G401 (cell line): ENCODE data around the gene DESI2. TPM values are rescaled to one million over a fixed set of nuclear protein-coding genes. Genes with fewer than 3 reads are reported as not detected.
A peak's percentile ranks its signal among the peaks of the same experiment; 100 is the strongest.

Experiments used
- DNase-seq: peaks from one replicate; pipeline ENCODE4 v3.0.0-alpha.2; 2015; ENCODE audit warnings: low spot score
- in situ Hi-C: cut with HindIII; loops from 2 replicates; pipeline ENCODE4 v1.10.0; 2016; ENCODE audit warnings: low sequenced_read_pairs, mixed read lengths
- total RNA-seq: library from RNA; depleted of rRNA; stranded (reverse); fragments of >200 nt; shearing (Covaris generic); gene quantifications from 2 replicates; pipeline ENCODE4 v1.2.3, GENCODE V29; 2014

The DESI2 gene
- total RNA-seq, 1 experiment from 2014 or later: 103 TPM

DNA sequence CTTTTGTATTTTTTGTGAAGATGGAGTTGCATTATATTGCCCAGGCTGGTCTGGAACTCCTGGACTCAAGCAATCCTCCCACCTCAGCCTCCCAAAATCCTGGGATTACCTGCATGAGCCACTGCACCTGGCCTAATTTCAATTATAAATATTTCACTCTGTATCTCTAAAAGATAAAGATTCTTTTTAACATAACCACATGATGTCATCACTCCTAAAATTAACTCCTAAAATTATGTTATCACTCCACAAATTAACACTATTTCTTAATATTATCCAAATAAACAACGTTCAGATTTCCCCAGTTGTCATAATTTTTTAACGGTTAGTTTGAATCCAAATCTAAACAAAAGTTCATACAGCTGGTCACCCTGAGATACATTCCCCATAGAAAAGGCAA, 43.0 kb downstream of the DESI2 start:
- in situ Hi-C loops: no loop called here
- no peak for DNase-seq

DNA sequence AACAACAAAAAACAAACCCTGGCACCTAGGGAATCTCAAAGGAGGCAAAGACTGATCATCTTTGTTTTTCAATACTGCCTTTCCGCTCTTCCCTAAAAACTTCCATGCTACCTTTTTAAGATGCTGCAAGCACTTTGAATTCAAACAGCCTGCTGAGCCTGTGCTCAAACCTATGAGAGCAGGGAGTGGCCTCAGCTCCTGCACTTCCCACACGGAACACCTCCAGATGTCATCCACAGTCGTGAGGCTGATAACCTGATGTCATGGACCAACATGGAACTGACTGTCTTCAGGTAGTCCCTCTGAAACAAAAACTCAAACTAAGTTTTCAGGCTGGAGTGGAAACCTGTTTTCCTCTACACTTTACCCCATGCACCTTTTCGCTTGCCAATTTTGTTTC, 46.8 kb downstream of the DESI2 start:
- no peak for DNase-seq
- in situ Hi-C loops: no loop called here

- in situ Hi-C loops: no loop called here
- DNase-seq: no peak
Observed at GRCh38 chr1:244700808-244701207, 47.9 kb downstream of the DESI2 start.

GRCh38 chr1:244702620-244703019, 49.7 kb downstream of the DESI2 start:
- DNase-seq: no peak
- in situ Hi-C loops: no loop called here

DNA sequence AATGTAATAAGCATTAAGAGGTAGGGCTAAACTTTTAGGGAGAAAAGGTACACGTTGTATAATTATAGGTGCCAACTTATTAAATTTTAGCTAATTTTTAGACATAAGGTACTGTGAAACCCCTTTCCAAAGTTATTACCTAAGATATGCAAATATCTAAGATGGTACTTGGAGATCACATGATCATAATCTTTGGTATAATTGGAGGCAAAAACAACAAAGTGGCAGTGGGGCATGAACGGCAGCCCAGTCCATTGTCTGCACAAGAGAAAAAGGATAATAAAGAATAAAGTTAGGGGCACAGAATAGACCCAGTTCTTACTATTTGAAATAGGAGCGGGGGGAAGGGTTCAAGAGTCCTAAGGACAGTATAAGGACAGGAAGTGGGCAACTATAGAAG, 51.2 kb downstream of the DESI2 start:
- DNase-seq: no peak
- in situ Hi-C loops: no loop called here

DNA sequence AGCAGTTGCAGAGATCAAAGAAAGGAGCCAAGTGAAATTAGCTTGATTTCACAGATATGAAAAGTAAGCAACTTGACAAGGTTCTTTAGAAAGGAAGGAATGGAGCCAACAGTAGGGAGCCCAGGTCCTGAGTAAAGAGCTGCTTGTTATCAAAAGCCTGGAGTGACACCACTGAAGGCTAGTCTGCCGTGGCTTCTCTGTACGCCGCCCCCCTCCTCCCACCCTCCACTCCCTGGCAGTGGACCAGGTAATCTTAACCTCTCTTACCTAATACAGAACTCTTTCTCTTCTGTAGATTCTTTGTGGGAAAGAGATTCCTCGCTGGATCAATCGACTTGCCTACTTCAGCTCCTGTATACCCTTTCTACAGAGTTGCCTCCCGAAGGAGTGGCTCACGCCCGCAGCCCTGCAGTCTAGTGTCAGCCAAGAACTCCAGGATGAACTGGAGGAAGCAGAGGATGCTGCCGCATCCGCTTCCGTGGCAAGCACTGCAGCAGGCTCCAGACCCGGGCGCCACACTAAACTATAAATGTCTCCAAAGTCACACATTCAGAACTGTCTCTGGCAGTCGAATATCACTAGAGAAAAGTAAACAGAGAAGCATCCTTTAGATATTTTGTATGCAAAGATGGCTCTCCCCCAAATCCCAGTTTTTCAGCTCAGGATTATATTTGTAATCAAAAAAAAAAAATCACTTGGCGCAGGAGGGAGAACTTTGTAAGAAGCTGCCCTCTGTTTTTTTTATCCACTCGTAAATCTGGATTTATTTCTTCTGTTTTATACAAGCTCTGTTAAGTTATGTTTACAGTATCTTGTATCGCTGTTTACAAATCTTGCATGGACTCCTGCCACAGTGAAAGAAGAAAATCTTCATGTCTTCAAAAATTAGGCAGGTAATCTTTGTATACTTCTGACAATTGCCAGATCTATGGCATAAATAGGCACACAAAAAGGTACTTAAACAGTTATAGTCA, 52.6 kb downstream of the DESI2 start:
- DNase-seq: peak; percentile 48
- in situ Hi-C loops: no loop called here

- in situ Hi-C loops: no loop called here
- DNase-seq: no peak
Observed at GRCh38 chr1:244709076-244709475, 56.1 kb downstream of the DESI2 start.

- in situ Hi-C loops: no loop called here
- DNase-seq: no peak
Observed at GRCh38 chr1:244709476-244710368, 56.8 kb downstream of the DESI2 start.

GRCh38 chr1:244710474-244711062, 57.6 kb downstream of the DESI2 start:
- no peak for DNase-seq
- in situ Hi-C loops: no loop called here

DNA sequence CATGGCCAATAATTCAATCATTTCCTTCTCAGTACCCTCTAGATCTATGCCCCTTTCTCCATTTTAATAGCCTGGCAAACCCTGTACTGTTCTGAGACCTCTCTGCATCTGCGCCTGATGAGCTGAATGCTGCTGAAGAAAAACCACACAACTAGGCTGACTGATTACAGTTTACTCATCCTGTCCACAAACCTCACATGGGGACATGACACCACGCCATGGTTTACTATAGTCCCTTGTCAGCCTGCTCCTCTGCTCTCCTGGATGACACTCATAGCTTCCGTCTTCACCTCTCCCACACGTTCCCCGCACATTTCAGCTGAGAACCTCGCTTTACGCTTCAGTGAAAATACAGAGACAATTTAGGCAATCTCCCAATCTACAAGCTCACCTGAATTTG, 59.7 kb downstream of the DESI2 start:
- no peak for DNase-seq
- in situ Hi-C loops: no loop called here

GRCh38 chr1:244713332-244713731, 60.4 kb downstream of the DESI2 start:
- in situ Hi-C loops: no loop called here
- DNase-seq: no peak

DNA sequence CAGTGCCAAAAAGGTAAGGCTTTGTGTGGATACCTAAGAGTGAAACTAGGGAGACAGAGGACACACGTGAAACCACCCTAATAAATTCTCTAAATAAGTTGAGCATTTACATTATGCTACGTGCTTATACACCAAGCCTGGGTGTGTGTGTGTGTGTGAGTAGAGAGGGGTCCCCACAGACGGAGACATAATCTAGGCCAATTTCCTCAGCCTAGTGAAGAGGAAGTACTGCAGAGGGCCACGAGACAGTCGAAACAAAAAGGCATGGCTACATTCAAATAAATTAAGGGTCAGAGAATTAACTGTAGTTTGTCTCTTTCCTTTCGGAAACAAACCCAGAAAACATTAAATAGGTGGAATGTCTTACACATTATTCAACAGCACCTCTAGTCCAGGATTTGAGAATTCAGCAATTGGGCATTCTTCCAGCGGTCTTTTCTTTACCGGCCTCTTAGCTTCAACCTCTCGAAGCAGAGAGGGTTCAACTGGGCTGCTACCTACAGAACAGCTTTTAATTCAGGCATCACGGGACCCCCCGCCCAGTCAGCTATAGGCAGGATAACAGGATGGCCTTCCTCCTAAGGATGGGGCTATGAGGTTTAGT, 75.0 kb downstream of the DESI2 start:
- in situ Hi-C loops: no loop called here
- DNase-seq: no peak

GRCh38 chr1:244730153-244730933, 77.4 kb downstream of the DESI2 start:
- in situ Hi-C loops: no loop called here
- DNase-seq: peak; percentile 38

DNA sequence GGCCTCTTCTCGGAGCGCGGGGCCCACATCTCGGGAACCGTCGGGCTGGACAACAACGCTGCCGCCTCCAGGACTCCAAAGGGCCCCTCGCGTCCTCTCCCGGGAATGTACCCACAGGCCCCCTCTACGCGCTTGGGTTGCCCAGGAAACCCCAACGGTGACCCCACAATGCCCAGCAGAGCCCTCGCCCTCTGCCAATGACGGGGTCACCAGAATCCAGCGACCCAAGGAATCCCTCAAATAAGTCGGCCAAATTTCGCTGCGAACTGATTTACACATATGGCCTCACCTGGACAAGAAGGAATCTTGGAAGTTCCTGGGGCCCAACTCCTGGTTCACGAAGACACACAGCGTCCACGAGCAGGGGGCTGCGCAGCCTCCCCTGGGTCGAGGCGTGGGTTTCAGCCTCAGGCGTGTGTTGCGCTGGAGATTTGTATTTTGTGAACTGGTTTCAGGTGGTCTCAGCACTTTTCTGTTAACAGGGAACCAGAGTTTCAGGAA, 78.1 kb downstream of the DESI2 start:
- in situ Hi-C loops: no loop called here
- DNase-seq: no peak

DNA sequence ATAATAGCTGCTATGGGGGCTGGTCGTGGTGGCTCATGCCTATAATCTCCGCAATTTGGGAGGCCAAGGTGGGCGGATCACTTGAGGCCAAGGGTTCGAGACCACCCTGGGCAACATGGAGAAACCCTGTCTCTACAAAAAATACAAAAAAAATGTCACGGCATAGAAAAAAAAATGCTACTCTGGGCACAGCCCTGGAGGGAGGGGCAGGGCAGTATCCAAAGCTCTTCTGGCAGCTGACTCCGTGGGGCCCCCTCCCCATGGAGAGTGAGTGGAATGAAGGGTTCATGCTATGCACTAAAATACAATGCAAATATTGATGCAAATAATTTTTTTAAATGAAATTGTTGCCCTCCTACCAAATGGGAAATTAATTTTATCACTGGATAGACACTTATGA, 78.7 kb downstream of the DESI2 start:
- DNase-seq: no peak

DNA sequence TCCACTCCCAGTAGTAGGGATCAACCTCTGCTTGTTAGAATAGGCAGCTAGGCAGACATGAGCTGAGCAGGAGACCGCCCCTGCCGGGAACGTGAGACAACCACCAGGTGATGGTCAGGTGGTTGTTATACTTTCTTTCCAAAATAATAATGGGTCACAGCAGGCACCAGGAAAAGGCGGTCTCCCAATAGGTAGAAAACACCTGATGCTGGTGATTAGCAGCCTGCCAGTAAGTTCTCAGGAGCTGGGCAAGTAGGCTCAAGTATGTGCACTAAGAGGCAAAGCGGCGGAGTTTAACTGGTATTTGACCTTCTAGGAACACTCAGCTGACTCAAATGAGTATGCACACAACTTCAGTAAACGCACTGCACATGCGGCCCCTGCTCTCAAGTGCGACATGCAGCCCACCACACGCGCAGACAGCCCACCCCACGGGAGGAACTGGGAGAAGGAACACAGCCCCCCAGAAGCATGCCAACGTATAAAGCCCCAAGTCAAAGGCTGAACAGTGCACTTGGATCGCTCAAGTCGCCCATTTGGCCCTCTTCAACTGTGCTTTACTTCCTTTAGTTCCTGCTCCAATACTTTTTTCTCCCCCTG, 80.0 kb downstream of the DESI2 start:
- in situ Hi-C loops: no loop called here
- no peak for DNase-seq

More for the DNA sequence above, 78.7 kb downstream of the DESI2 start:
- in situ Hi-C loops: no loop called here

- no peak for DNase-seq
- in situ Hi-C loops: no loop called here
Observed at GRCh38 chr1:244735404-244735803, 82.5 kb downstream of the DESI2 start.
